Neural progenitor cell (in vitro differentiated cells): ENCODE results near the gene TRIM10. TPM values are rescaled to one million over a fixed set of nuclear protein-coding genes. Genes with fewer than 3 reads are reported as not detected.

ENCODE experiments used
- DNase-seq: peaks from one replicate; pipeline ENCODE4 v3.0.0-alpha.2; 2016; ENCODE audit warnings: low spot score
- H2AFZ ChIP-seq: fragments of 200-600 bp; sonication (generic); replicated peaks from 2 replicates; pipeline ENCODE4 v1.6.1; 2016; ENCODE audit warnings: antibody characterized with exemption
- H3F3A ChIP-seq: fragments of 200-600 bp; sonication (generic); 2 replicates; pipeline ENCODE4 v1.6.1; 2016; ENCODE audit warnings: antibody characterized with exemption, low read depth
- H3K27ac ChIP-seq: fragments of 200-600 bp; sonication (generic); 2 replicates; pipeline ENCODE4 v1.5.1; 2016; ENCODE audit warnings: mild to moderate bottlenecking
- H3K27me3 ChIP-seq: fragments of 200-600 bp; sonication (generic); 2 replicates; pipeline ENCODE4 v1.6.1; 2016; ENCODE audit warnings: mild to moderate bottlenecking, moderate library complexity
- H3K36me3 ChIP-seq: fragments of 200-600 bp; sonication (generic); 2 replicates; pipeline ENCODE4 v1.5.1; 2016
- H3K4me1 ChIP-seq: fragments of 200-600 bp; sonication (generic); 2 replicates; pipeline ENCODE4 v1.6.1; 2016; ENCODE audit warnings: mixed run types
- H3K4me2 ChIP-seq: fragments of 200-600 bp; sonication (generic); 2 replicates; pipeline ENCODE4 v1.6.1; 2016
- H3K4me3 ChIP-seq: fragments of 200-600 bp; sonication (generic); 2 replicates; pipeline ENCODE4 v1.5.1; 2016
- H3K79me2 ChIP-seq: fragments of 200-600 bp; sonication (generic); 2 replicates; pipeline ENCODE4 v1.6.1; 2016; ENCODE audit warnings: low read depth
- H3K9ac ChIP-seq: fragments of 200-600 bp; sonication (generic); 2 replicates; pipeline ENCODE4 v1.6.1; 2016
- H3K9me3 ChIP-seq: fragments of 200-600 bp; sonication (generic); 2 replicates; pipeline ENCODE4 v1.5.1; 2016; ENCODE audit warnings: low read depth
- H4K20me1 ChIP-seq: fragments of 200-600 bp; sonication (generic); 2 replicates; pipeline ENCODE4 v1.6.1; 2016; ENCODE audit warnings: low read depth
- H3K27ac Mint-ChIP-seq: 3 replicates; pipeline ENCODE4 v1.8.0; 2021; ENCODE audit warnings: mixed read lengths
- H3K27me3 Mint-ChIP-seq: 2 replicates; pipeline ENCODE4 v1.8.0; 2022; ENCODE audit warnings: low read depth, mild to moderate bottlenecking, inconsistent platforms, moderate library complexity, mixed read lengths; ENCODE audit not compliant: insufficient read depth
- H3K36me3 Mint-ChIP-seq: 3 replicates; pipeline ENCODE4 v1.8.0; 2021; ENCODE audit warnings: mixed read lengths
- H3K4me1 Mint-ChIP-seq: 3 replicates; pipeline ENCODE4 v1.8.0; 2021; ENCODE audit warnings: mixed read lengths
- H3K4me3 Mint-ChIP-seq: 3 replicates; pipeline ENCODE4 v1.8.0; 2021; ENCODE audit warnings: mild to moderate bottlenecking, moderate library complexity, mixed read lengths
- H3K9me3 Mint-ChIP-seq: 3 replicates; pipeline ENCODE4 v1.8.0; 2020; ENCODE audit warnings: mixed read lengths
- CTCF ChIP-seq: fragments of 200-600 bp; sonication (generic); IDR thresholded peaks from 2 replicates; pipeline ENCODE4 v1.5.1; 2017; ENCODE audit warnings: antibody characterized with exemption, mild to moderate bottlenecking
- EZH2 ChIP-seq: fragments of 200-600 bp; sonication (generic); IDR thresholded peaks from 2 replicates; pipeline ENCODE4 v1.6.1; 2017; ENCODE audit warnings: antibody characterized with exemption, mild to moderate bottlenecking, moderate library complexity
- EZH2phosphoT487 ChIP-seq: fragments of 200-600 bp; sonication (generic); IDR thresholded peaks from 2 replicates; pipeline ENCODE4 v1.6.1; 2017; ENCODE audit warnings: antibody characterized with exemption
- total RNA-seq: library from RNA; depleted of rRNA; stranded (reverse); fragments of >200 nt; gene quantifications from 2 replicates; pipeline ENCODE4 v1.2.3, GENCODE V29; 2015; ENCODE audit warnings: low replicate concordance

The TRIM10 gene
- total RNA-seq, 1 donor from 2014 or later = not detected

GRCh38 chr6:30178837-30179236, 17.8 kb upstream of the TRIM10 start:
- Mint-ChIP-seq H3K36me3 (peaks cover 3% of the 10 kb centered on the region), H3K9me3 (peaks cover 17% of the 10 kb centered on the region), H3K27me3 (peaks cover 8% of the 10 kb centered on the region), H3K4me1 (no peaks in the 10 kb centered on the region), H3K4me3 (no peak overlapping the region), H3K27ac (no peak overlapping the region)
- Histone ChIP-seq H2AFZ (no peak overlapping the region), H3K9me3 (peaks cover 8% of the 10 kb centered on the region), H3K36me3 (no peaks in the 10 kb centered on the region), H4K20me1 (no peaks in the 10 kb centered on the region), H3K79me2 (no peaks in the 10 kb centered on the region), H3K4me3 (no peak overlapping the region), H3K9ac (no peak overlapping the region), H3K27ac (no peak overlapping the region), H3K4me1 (no peaks in the 10 kb centered on the region), H3K27me3 (peaks cover 45% of the 10 kb centered on the region), H3F3A (no peaks in the 10 kb centered on the region), H3K4me2 (no peak overlapping the region)
- no peak for DNase-seq
- TF ChIP-seq EZH2phosphoT487 (no peak), CTCF (no peak), EZH2 (no peak)

GRCh38 chr6:30175765-30176164, 14.8 kb upstream of the TRIM10 start:
- no peak overlapping the region for H3K4me3 ChIP-seq
- H3K36me3 ChIP-seq = no peaks in the 10 kb centered on the region
- no peak for TF ChIP-seq EZH2
- no peak for TF ChIP-seq CTCF
- peaks cover 75% of the 10 kb centered on the region for H3K27me3 ChIP-seq
- no peak overlapping the region for H3K4me3 Mint-ChIP-seq
- no peak overlapping the region for H3K27ac ChIP-seq
- DNase-seq = no peak
- no peak overlapping the region for H3K4me2 ChIP-seq
- peaks cover 6% of the 10 kb centered on the region for H3F3A ChIP-seq
- H3K36me3 Mint-ChIP-seq = peaks cover under 1% of the 10 kb centered on the region
- no peak overlapping the region for H3K9ac ChIP-seq
- peaks cover 8% of the 10 kb centered on the region for H3K9me3 ChIP-seq
- H3K27ac Mint-ChIP-seq = no peak overlapping the region
- H3K4me1 Mint-ChIP-seq = no peaks in the 10 kb centered on the region
- H2AFZ ChIP-seq = no peak overlapping the region
- H3K79me2 ChIP-seq = no peaks in the 10 kb centered on the region
- peaks cover 3% of the 10 kb centered on the region for H4K20me1 ChIP-seq
- H3K27me3 Mint-ChIP-seq = peaks cover 7% of the 10 kb centered on the region
- H3K4me1 ChIP-seq = peaks cover 4% of the 10 kb centered on the region
- H3K9me3 Mint-ChIP-seq = peaks cover 8% of the 10 kb centered on the region

- no peak for DNase-seq
- Mint-ChIP-seq H3K27ac (no peak overlapping the region), H3K4me1 (no peaks in the 10 kb centered on the region), H3K27me3 (peaks cover 18% of the 10 kb centered on the region), H3K36me3 (no peaks in the 10 kb centered on the region), H3K4me3 (no peak overlapping the region), H3K9me3 (no peaks in the 10 kb centered on the region)
- peak overlapping the region; percentile 91 for H3K4me2 ChIP-seq
- H3K9me3 ChIP-seq = no peaks in the 10 kb centered on the region
- H3K27me3 ChIP-seq = peaks cover 100% of the 10 kb centered on the region
- H4K20me1 ChIP-seq = peaks cover 3% of the 10 kb centered on the region
- no peak overlapping the region for H2AFZ ChIP-seq
- H3K4me3 ChIP-seq = no peak overlapping the region
- H3F3A ChIP-seq = peaks cover 12% of the 10 kb centered on the region
- no peak overlapping the region for H3K9ac ChIP-seq
- peaks cover 4% of the 10 kb centered on the region for H3K4me1 ChIP-seq
- H3K27ac ChIP-seq = no peak overlapping the region
- H3K36me3 ChIP-seq = no peaks in the 10 kb centered on the region
- no peaks in the 10 kb centered on the region for H3K79me2 ChIP-seq
- TF ChIP-seq CTCF = no peak
- TF ChIP-seq EZH2phosphoT487 = no peak
- no peak for TF ChIP-seq EZH2
Measured at GRCh38 chr6:30172681-30173080, 11.7 kb upstream of the TRIM10 start.
